Panc1 (cell line): ENCODE data around the gene LDB3.

Source experiments
- CTCF ChIP-seq: fragments of 450-650 bp; IDR thresholded peaks from 2 replicates; pipeline ENCODE4 v1.5.1; 2017; ENCODE audit warnings: mild to moderate bottlenecking
- POLR2AphosphoS5 ChIP-seq: IDR thresholded peaks from 2 replicates; pipeline ENCODE4 v1.6.1; 2012; ENCODE audit warnings: mild to moderate bottlenecking, low read depth, low read length, moderate library complexity
- REST ChIP-seq, 2 experiments: IDR thresholded peaks; 2 replicates each; pipeline ENCODE4 v1.6.1; 2011 to 2012; ENCODE audit warnings: low read depth in 2 of 2, control low read depth in 1 of 2, low read length in 1 of 2, mild to moderate bottlenecking in 1 of 2, moderate library complexity in 1 of 2; ENCODE audit not compliant: insufficient read depth in 1 of 2
- SIN3A ChIP-seq: IDR thresholded peaks from 2 replicates; pipeline ENCODE4 v1.6.1; 2012; ENCODE audit warnings: low read depth, mild to moderate bottlenecking, low read length, moderate library complexity, borderline replicate concordance; ENCODE audit not compliant: insufficient read depth
- TCF7L2 ChIP-seq: IDR thresholded peaks from 2 replicates; pipeline ENCODE4 v1.6.1; 2011; ENCODE audit warnings: mild to moderate bottlenecking, low read depth, low read length, inconsistent platforms

DNA sequence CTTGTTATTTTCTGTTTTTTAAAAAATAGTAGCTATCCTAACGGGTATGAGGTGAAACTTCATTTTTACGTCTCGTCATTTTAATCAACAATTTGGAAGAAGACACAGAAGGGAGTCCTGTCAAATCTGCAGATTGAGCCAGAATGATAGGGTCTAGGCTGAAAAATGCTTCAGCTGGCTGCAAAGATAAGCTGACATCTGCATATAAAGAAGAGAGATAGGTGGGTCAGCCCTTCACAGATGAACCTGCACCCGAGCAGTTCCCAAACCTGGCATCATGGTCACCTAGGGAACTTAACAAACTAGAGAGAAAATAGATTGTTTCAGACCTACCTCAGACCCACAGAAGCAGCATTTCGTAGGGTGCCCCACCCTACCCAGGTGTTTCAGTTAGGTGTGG is 52.9 kb downstream of the LDB3 start:
- no peak for TF ChIP-seq CTCF
- no peak for TF ChIP-seq REST (IDR thresholded peaks at IDR 0.05; ENCODE audit: insufficient read depth in 1 of 2, low read depth in 2 of 2, low read length in 1 of 2)
- TF ChIP-seq POLR2AphosphoS5, result no peak
- TF ChIP-seq TCF7L2, result no peak
- TF ChIP-seq SIN3A, result no peak
